GM19351 (cell line): ENCODE results near the gene TIMP2.
"Not testable (repeated sequence)": the region's sequence is repeated elsewhere in the genome, so short reads cannot be mapped to it uniquely, and the experiment has no call there.

Experiments
- ATAC-seq: cut with Tn5 transposase; IDR thresholded peaks from one replicate; pipeline ENCODE4 v1.9.1; 2021; ENCODE audit warnings: mild to moderate bottlenecking, moderate library complexity; ENCODE audit not compliant: unreplicated experiment

TIMP2 gene

GRCh38 chr17:78873519-78874340, 51.5 kb downstream of the TIMP2 start:
- ATAC-seq: no peak

GRCh38 chr17:78872486-78872885, 52.7 kb downstream of the TIMP2 start:
- no peak for ATAC-seq

- no peak for ATAC-seq
Measured at GRCh38 chr17:78870621-78871020, 54.6 kb downstream of the TIMP2 start.

GRCh38 chr17:78868391-78868790, 56.8 kb downstream of the TIMP2 start:
- ATAC-seq: no peak

- ATAC-seq: not testable (repeated sequence)
Measured at GRCh38 chr17:78867046-78867445, 58.1 kb downstream of the TIMP2 start.

GRCh38 chr17:78865682-78866390, 59.4 kb downstream of the TIMP2 start:
- ATAC-seq: no peak

- no peak for ATAC-seq
Measured at GRCh38 chr17:78864117-78864516, 61.1 kb downstream of the TIMP2 start.

GRCh38 chr17:78862073-78863023, 62.8 kb downstream of the TIMP2 start:
- ATAC-seq: no peak

GRCh38 chr17:78861229-78861628, 64.0 kb downstream of the TIMP2 start:
- ATAC-seq: no peak

GRCh38 chr17:78859051-78859450, 66.1 kb downstream of the TIMP2 start:
- ATAC-seq: no peak

- no peak for ATAC-seq
Measured at GRCh38 chr17:78857266-78857665, 67.9 kb downstream of the TIMP2 start.

- ATAC-seq: no peak
Measured at GRCh38 chr17:78855561-78856165, 69.5 kb downstream of the TIMP2 start.

GRCh38 chr17:78854508-78854907, 70.7 kb downstream of the TIMP2 start:
- no peak for ATAC-seq

GRCh38 chr17:78853926-78854394, 71.2 kb downstream of the TIMP2 start:
- ATAC-seq: no peak

- no peak for ATAC-seq
Measured at GRCh38 chr17:78852709-78853121, 72.5 kb downstream of the TIMP2 start.

- ATAC-seq: no peak
Measured at GRCh38 chr17:78849026-78849425, 76.2 kb downstream of the TIMP2 start.

GRCh38 chr17:78847052-78847451, 78.1 kb downstream of the TIMP2 start:
- ATAC-seq: no peak

- no peak for ATAC-seq
Measured at GRCh38 chr17:78844301-78845005, 80.7 kb downstream of the TIMP2 start.

- ATAC-seq: no peak
Measured at GRCh38 chr17:78842881-78843565, 82.2 kb downstream of the TIMP2 start.
